Motor neuron (in vitro differentiated cells): ENCODE data around the gene URM1. TPM values are rescaled to one million over a fixed set of nuclear protein-coding genes. Genes with fewer than 3 reads are reported as not detected.
"Not testable (repeated sequence)": the region's sequence is repeated elsewhere in the genome, so short reads cannot be mapped to it uniquely, and the experiment has no call there.

ENCODE experiments used
- ATAC-seq, 8 experiments: fragments of 200-7000 bp; cut with Tn5 transposase; replicated peaks in 6 of 8; 2 replicates each; pipeline ENCODE4 v1.8.0; 2021; ENCODE audit warnings: mild to moderate bottlenecking in 8 of 8, moderate library complexity in 8 of 8
- H3K27ac ChIP-seq, 2 donors: fragments of 250-450 bp; sonication (Bioruptor Pico); 2 replicates each; pipeline ENCODE4 v1.9.0; 2021; ENCODE audit warnings: antibody characterized with exemption in 2 of 2, mild to moderate bottlenecking in 2 of 2, moderate library complexity in 1 of 2
- H3K4me1 ChIP-seq, 2 donors: fragments of 250-450 bp; sonication (Bioruptor Pico); replicated peaks in 1 of 2; 2 replicates each; pipeline ENCODE4 v1.6.1; 2021; ENCODE audit warnings: antibody characterized with exemption in 2 of 2, mild to moderate bottlenecking in 2 of 2, moderate library complexity in 1 of 2
- H3K4me3 ChIP-seq, 5 donors: fragments of 250-450 bp; sonication (Bioruptor Pico); 2 replicates each; pipeline ENCODE4 v1.9.0; 2021; ENCODE audit warnings: antibody characterized with exemption in 5 of 5, mild to moderate bottlenecking in 5 of 5, moderate library complexity in 4 of 5
- WGBS, 10 experiments: fragments of 450-650 bp; shearing (Covaris generic); methylation state at CpG; one replicate each; pipeline ENCODE4 v1.0.0; 2022; 5-methylcytosine and 5-hydroxymethylcytosine counted together
- in situ Hi-C, 9 experiments: fragments of 400-800 bp; cut with MboI; loops; one replicate each; pipeline ENCODE4 v1.15.0; 2021; ENCODE audit warnings: low sequenced_read_pairs in 9 of 9, low pct_unique_long_range_greater_than_20kb in 2 of 9; ENCODE audit not compliant: unreplicated experiment in 9 of 9
- total RNA-seq, 8 experiments: library from RNA; unstranded; fragments of 300-600 nt; gene quantifications; 2 replicates each; pipeline versions ENCODE4 v1.2.3 to v1.2.4, GENCODE V29; 2022

URM1 gene
- total RNA-seq, 8 experiments from 2014 or later = 32.0 to 57.2 (median 44.4) TPM

GRCh38 chr9:128408963-128409431 lies 37.8 kb downstream of the URM1 start:
- Histone ChIP-seq H3K27ac (peak overlapping the region; percentile 49 to 75), H3K4me1 (peaks cover 58 to 66% of the 10 kb centered on the region in 2 donors), H3K4me3 (no peak overlapping the region)
- in situ Hi-C loops = loop anchor here in 1 of 9 experiments (25.0 kb wide), 1 partner anchor 122 kb away; the partner anchor contains the start of genes GOLGA2 and SWI5
- peak in 5 of 8 experiments; percentile 50 to 60 (median 55) for ATAC-seq
- WGBS, 10 experiments = 0 to 40% methylated on average over 1 of the region's 26 CpGs; no CpG with 5 or more reads in 8 of the 10 experiments

GRCh38 chr9:128409450-128409849 lies 38.3 kb downstream of the URM1 start:
- 20 to 100% (median 62%) methylated on average over 1 to 2 of the region's 8 CpGs; no CpG with 5 or more reads in 7 of the 10 experiments for WGBS, 10 experiments
- Histone ChIP-seq H3K27ac (peak overlapping the region; percentile 49 to 75), H3K4me1 (peaks cover 54 to 62% of the 10 kb centered on the region in 2 donors), H3K4me3 (no peak overlapping the region)
- ATAC-seq = peak in 1 of 8 experiments; percentile 0
- in situ Hi-C loops = loop anchor here in 1 of 9 experiments (25.0 kb wide), 1 partner anchor 122 kb away; the partner anchor contains the start of genes GOLGA2 and SWI5

GRCh38 chr9:128409978-128410377 lies 38.8 kb downstream of the URM1 start:
- ATAC-seq = peak in 3 of 8 experiments; percentile 31 to 57 (median 43)
- Histone ChIP-seq H3K4me3 (no peak overlapping the region), H3K4me1 (peaks cover 49 to 57% of the 10 kb centered on the region in 2 donors), H3K27ac (peak overlapping the region in 1 of 2 donors; percentile 75)
- 0 to 63% (median 25%) methylated on average over 1 to 3 of the region's 6 CpGs; no CpG with 5 or more reads in 4 of the 10 experiments for WGBS, 10 experiments
- in situ Hi-C loops = loop anchor here in 4 of 9 experiments (10.0 to 25.0 kb wide), 2 partner anchors 45 to 123 kb away; partner anchors contain the start of genes GOLGA2 (in 1 of the 4) and SWI5 (in 1 of the 4)

GRCh38 chr9:128411364-128412119 lies 40.4 kb downstream of the URM1 start:
- Histone ChIP-seq H3K4me1 (peaks cover 43 to 45% of the 10 kb centered on the region in 2 donors), H3K27ac (no peak overlapping the region), H3K4me3 (no peak overlapping the region)
- 50 to 100% (median 85%) methylated on average over 1 to 5 of the region's 11 CpGs; no CpG with 5 or more reads in 6 of the 10 experiments for WGBS, 10 experiments
- no peak for ATAC-seq
- in situ Hi-C loops = loop anchor here in 4 of 9 experiments (10.0 to 25.0 kb wide), 2 partner anchors 47 to 124 kb away; partner anchors contain the start of genes GOLGA2 (in 1 of the 4) and SWI5 (in 1 of the 4)

GRCh38 chr9:128412120-128412790 lies 41.1 kb downstream of the URM1 start:
- in situ Hi-C loops = loop anchor here in 4 of 9 experiments (10.0 to 25.0 kb wide), 2 partner anchors 47 to 125 kb away; partner anchors contain the start of genes GOLGA2 (in 1 of the 4) and SWI5 (in 1 of the 4)
- ATAC-seq = peak; percentile 52 to 80 (median 75)
- Histone ChIP-seq H3K4me1 (peaks cover 38% of the 10 kb centered on the region in 2 donors), H3K4me3 (no peak overlapping the region), H3K27ac (no peak overlapping the region)
- 0 to 42% (median 10%) methylated on average over 1 to 10 of the region's 13 CpGs; no CpG with 5 or more reads in 5 of the 10 experiments for WGBS, 10 experiments

- H3K27ac ChIP-seq, ATAC-seq, H3K4me3 ChIP-seq: not testable (repeated sequence)
- in situ Hi-C loops = loop anchor here in 4 of 9 experiments (10.0 to 25.0 kb wide), 2 partner anchors 49 to 126 kb away; partner anchors contain the start of genes GOLGA2 (in 1 of the 4) and SWI5 (in 1 of the 4)
- 40 to 100% (median 91%) methylated on average over 2 to 9 of the region's 13 CpGs for WGBS, 10 experiments
- H3K4me1 ChIP-seq = peaks cover 26% of the 10 kb centered on the region in 2 donors
These were observed 42.6 kb downstream of the URM1 start for GRCh38 chr9:128413728-128414127.

- Histone ChIP-seq H3K4me1 (peaks cover 26% of the 10 kb centered on the region in 2 donors), H3K4me3 (no peak overlapping the region), H3K27ac (no peak overlapping the region)
- 20 to 100% (median 72%) methylated on average over 1 to 3 of the region's 3 CpGs; no CpG with 5 or more reads in 1 of the 10 experiments for WGBS, 10 experiments
- in situ Hi-C loops = loop anchor here in 4 of 9 experiments (10.0 to 25.0 kb wide), 2 partner anchors 50 to 127 kb away; partner anchors contain the start of genes GOLGA2 (in 1 of the 4) and SWI5 (in 1 of the 4)
- ATAC-seq = peak in 1 of 8 experiments; percentile 36
These were observed 43.3 kb downstream of the URM1 start for GRCh38 chr9:128414461-128414860.

GRCh38 chr9:128415281-128415680 lies 44.1 kb downstream of the URM1 start:
- 0 to 100% (median 82%) methylated on average over 1 of the region's 2 CpGs; no CpG with 5 or more reads in 6 of the 10 experiments for WGBS, 10 experiments
- Histone ChIP-seq H3K4me3 (no peak overlapping the region), H3K27ac (no peak overlapping the region), H3K4me1 (peaks cover 22 to 26% of the 10 kb centered on the region in 2 donors)
- no peak for ATAC-seq
- in situ Hi-C loops = loop anchor here in 4 of 9 experiments (10.0 to 25.0 kb wide), 2 partner anchors 50 to 128 kb away; partner anchors contain the start of genes GOLGA2 (in 1 of the 4) and SWI5 (in 1 of the 4)

GRCh38 chr9:128416014-128416413 lies 44.8 kb downstream of the URM1 start:
- in situ Hi-C loops = loop anchor here in 4 of 9 experiments (10.0 to 25.0 kb wide), 2 partner anchors 51 to 129 kb away; partner anchors contain the start of genes GOLGA2 (in 1 of the 4) and SWI5 (in 1 of the 4)
- H3K4me3 ChIP-seq = no peak overlapping the region
- 11 to 85% (median 67%) methylated on average over 1 to 6 of the region's 6 CpGs; no CpG with 5 or more reads in 3 of the 10 experiments for WGBS, 10 experiments
- no peak for ATAC-seq
- no peak overlapping the region for H3K27ac ChIP-seq
- H3K4me1 ChIP-seq = peaks cover 21 to 26% of the 10 kb centered on the region in 2 donors

- ATAC-seq = no peak
- WGBS, 10 experiments = 40 to 100% (median 67%) methylated on average over 1 to 6 of the region's 6 CpGs; no CpG with 5 or more reads in 2 of the 10 experiments
- Histone ChIP-seq H3K4me3 (no peak overlapping the region), H3K27ac (no peak overlapping the region), H3K4me1 (peaks cover 23 to 28% of the 10 kb centered on the region in 2 donors)
- in situ Hi-C loops = loop anchor here in 4 of 9 experiments (10.0 to 25.0 kb wide), 2 partner anchors 52 to 129 kb away; partner anchors contain the start of genes GOLGA2 (in 1 of the 4) and SWI5 (in 1 of the 4)
These were observed 45.4 kb downstream of the URM1 start for GRCh38 chr9:128416432-128417019.

GRCh38 chr9:128419061-128419925 lies 48.1 kb downstream of the URM1 start:
- Histone ChIP-seq H3K27ac (peak overlapping the region; percentile 18 to 81), H3K4me3 (peak overlapping the region; percentile 60 to 79 (median 71)), H3K4me1 (peaks cover 19 to 28% of the 10 kb centered on the region in 2 donors)
- peak in 4 of 8 experiments; percentile 8 to 17 (median 12) for ATAC-seq
- in situ Hi-C loops = loop anchor here in 4 of 9 experiments (10.0 to 25.0 kb wide), 2 partner anchors 54 to 132 kb away; partner anchors contain the start of genes GOLGA2 (in 1 of the 4) and SWI5 (in 1 of the 4)
- 0 to 80% (median 28%) methylated on average over 1 to 15 of the region's 28 CpGs; no CpG with 5 or more reads in 2 of the 10 experiments for WGBS, 10 experiments
